ACHN (cell line): ENCODE data around the gene KPNA6.
"Not testable (repeated sequence)": the region's sequence is repeated elsewhere in the genome, so short reads cannot be mapped to it uniquely, and the experiment has no call there.

Experiments used
- DNase-seq: peaks from one replicate; pipeline ENCODE4 v3.0.0-alpha.2; 2015
- in situ Hi-C: cut with HindIII; loops from 2 replicates; pipeline ENCODE4 v1.10.0; 2017; ENCODE audit warnings: low sequenced_read_pairs, low pct_ligation_motif_present, low pct_unique_long_range_greater_than_20kb

Gene KPNA6

GRCh38 chr1:32127409-32128198 lies 19.7 kb downstream of the KPNA6 start:
- in situ Hi-C loops, result no loop called here
- DNase-seq, result no peak

DNA sequence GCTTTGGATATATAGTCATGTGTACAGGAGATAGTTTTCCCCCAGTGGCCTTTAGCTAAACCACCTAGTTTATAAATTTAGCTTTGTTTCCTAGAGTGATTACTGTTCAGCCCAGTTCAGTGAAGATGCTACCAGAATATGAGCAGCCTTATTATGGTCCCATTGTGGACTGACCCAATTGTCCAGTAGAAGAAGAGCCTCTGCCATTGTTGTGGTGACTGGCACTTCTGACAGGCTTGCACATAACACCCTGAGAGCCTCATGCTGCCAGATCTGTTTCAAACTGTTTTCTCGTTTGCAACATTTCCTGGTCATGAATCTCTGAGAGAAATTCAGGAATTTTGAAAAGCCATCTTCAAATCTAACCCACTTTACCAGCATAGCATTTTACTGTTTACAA lies 20.6 kb downstream of the KPNA6 start:
- no peak for DNase-seq
- in situ Hi-C loops, result no loop called here

- no peak for DNase-seq
These were observed 21.1 kb downstream of the KPNA6 start for GRCh38 chr1:32128964-32129363.

DNA sequence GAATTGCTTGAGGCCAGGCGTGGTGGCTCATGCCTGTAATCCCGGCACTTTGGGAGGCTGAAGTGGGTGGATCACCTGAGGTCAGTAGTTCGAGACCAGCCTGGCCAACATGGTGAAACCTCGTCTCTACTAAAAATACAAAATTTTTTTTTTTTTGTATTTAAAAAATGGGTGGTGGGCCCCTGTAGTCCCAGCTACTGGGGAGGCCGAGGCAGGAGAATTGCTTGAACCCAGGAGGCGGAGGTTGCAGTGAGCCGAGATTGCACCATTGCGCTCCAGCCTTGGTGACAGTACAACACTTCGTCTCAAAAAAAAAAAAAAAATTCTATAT lies 26.1 kb downstream of the KPNA6 start:
- in situ Hi-C loops, DNase-seq: not testable (repeated sequence)

More at GRCh38 chr1:32128964-32129363, 21.1 kb downstream of the KPNA6 start:
- in situ Hi-C loops, result no loop called here

DNA sequence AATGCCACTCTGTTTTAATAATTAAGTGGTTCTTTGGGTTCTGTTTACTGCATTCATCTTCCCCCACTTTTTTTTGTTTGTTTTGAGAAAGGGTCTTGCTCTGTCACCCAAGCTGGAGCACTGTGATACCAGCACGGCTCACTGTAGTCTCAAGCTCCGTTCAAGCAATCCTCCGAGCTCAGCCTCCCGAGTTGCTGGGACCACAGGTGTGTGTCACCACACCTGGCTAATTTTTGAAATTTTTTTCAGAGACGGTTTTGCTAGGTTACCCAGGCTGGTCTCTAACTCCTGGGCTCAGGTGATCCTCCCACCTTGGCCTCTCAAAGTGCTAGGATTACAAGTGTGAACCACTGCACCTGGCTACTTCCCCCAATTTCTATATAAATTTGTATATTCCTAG lies 29.3 kb downstream of the KPNA6 start:
- in situ Hi-C loops, result no loop called here

DNA sequence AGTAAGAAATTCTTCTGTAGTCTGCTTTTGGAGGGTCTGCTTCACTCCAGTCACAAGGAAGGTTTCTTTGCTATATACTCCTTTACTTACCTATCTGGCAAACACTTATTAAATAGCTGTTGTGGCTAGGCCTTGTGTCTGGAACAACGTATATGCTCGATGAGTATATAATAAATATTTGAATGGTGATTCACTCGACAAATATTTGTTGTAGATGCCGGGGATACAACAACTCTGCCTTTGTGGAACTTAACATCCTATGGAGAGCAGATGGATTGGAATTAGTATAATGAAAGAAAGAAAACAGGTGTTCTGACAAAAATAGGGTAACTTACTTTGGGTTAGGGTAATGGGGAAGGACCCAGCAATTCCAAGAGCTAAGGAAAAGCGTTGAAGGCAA lies 31.1 kb downstream of the KPNA6 start:
- DNase-seq, result peak; percentile 55
- in situ Hi-C loops, result no loop called here

More for the DNA sequence above, 29.3 kb downstream of the KPNA6 start:
- DNase-seq, result no peak

- DNase-seq, result no peak
- in situ Hi-C loops, result no loop called here
These were observed 34.8 kb downstream of the KPNA6 start for GRCh38 chr1:32142446-32143301.

DNA sequence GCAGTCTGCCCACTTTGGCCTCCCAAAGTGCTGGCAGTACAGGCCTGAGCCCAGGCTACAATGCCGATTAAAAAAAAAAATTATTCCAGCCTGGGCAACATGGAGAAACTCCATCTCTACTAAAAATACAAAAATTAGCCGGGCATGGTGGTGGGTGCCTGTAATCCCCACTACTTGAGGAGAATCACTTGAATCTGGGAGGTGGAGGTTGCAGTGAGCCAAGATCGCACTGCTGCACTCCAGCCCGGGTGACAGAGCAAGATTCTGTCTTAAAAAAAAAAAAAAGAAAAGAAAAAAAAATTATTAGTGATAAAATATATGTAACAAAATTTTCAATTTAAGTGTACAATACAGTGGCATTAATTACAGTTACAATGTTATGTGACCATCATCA lies 35.4 kb downstream of the KPNA6 start:
- DNase-seq, in situ Hi-C loops: not testable (repeated sequence)

- in situ Hi-C loops, result no loop called here
- DNase-seq, result no peak
These were observed 36.2 kb downstream of the KPNA6 start for GRCh38 chr1:32144033-32144432.

GRCh38 chr1:32147799-32148198 lies 39.9 kb downstream of the KPNA6 start:
- DNase-seq, in situ Hi-C loops: not testable (repeated sequence)

DNA sequence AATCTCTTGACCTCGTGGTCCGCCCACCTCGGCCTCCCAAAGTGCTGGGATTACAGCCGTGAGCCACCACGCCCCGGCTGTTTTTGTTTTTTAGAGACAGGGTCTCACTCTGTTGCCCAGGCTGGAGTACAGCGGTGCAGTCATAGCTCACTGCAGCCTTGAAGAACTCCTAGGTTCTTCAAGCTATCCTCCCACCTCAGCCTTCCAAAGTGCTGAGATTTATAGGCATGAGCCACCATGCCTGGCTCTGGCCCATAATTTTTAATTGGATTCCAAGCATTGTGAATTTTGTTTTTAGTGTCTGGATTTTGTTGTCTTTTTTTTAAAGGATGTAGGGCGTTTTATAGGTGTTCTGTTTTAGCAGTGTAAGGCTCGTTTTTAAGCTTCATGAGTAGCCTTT lies 43.0 kb downstream of the KPNA6 start:
- in situ Hi-C loops, result no loop called here
- DNase-seq, result no peak

DNA sequence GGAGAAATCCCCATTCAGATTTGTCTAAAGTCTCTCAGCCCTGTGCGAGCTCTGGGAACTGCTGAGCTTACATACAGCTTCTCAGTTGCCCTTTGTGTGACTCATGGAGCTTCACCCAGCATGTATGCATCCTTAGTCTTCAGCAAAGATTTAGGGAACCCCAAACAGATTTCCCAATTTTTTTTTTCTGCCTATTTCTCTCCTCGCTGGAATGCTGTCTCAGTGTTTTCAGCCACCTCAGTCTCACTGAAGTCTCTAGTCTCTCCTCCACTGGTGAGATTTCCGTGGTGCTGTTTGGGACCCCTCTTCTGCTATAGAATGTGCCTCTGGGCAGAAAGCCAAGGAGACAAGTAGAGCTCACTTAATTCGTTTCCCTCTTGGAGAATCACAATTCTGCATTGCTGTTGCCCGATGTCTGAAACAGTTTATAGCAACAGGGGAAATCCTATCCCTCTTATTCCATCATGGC lies 43.5 kb downstream of the KPNA6 start:
- in situ Hi-C loops, result no loop called here
- no peak for DNase-seq

GRCh38 chr1:32159189-32159588 lies 51.3 kb downstream of the KPNA6 start:
- in situ Hi-C loops, result no loop called here
- DNase-seq, result no peak

GRCh38 chr1:32163405-32163804 lies 55.5 kb downstream of the KPNA6 start:
- in situ Hi-C loops, result no loop called here
- DNase-seq, result no peak

GRCh38 chr1:32165633-32166032 lies 57.8 kb downstream of the KPNA6 start:
- in situ Hi-C loops, DNase-seq: not testable (repeated sequence)

- in situ Hi-C loops, result no loop called here
These were observed 63.1 kb downstream of the KPNA6 start for GRCh38 chr1:32170991-32171390.

DNA sequence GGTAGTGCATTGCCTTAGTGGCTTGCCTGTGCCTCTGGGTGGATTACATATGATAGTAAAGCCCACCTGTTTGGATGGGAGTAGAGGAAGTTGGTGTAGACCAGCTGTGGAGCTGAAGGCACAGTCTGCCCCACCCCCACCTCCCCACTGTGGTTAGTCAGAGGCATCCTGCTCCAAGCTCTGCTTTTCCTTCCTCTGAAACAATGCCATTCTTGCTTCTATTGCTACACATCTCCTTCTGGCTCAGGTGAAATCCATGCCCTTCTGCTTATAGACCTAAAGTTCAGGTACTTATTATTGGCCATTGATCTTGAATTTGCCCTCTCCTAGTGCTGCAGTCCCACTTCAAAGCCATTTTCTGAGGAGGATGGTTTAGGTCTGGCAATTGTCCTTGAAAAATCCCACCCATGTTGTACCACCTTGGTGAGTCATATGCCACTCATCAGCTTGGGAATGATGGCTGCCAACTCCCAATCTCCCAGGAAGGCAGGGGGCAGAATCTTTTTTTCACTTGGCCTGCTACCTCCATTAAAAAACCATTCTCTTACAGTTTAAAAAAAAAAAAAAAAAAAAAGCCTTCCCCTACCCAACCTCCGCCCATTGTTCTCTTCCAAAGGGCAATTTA lies 64.9 kb downstream of the KPNA6 start:
- in situ Hi-C loops, result no loop called here
- no peak for DNase-seq

More at GRCh38 chr1:32170991-32171390, 63.1 kb downstream of the KPNA6 start:
- no peak for DNase-seq

DNA sequence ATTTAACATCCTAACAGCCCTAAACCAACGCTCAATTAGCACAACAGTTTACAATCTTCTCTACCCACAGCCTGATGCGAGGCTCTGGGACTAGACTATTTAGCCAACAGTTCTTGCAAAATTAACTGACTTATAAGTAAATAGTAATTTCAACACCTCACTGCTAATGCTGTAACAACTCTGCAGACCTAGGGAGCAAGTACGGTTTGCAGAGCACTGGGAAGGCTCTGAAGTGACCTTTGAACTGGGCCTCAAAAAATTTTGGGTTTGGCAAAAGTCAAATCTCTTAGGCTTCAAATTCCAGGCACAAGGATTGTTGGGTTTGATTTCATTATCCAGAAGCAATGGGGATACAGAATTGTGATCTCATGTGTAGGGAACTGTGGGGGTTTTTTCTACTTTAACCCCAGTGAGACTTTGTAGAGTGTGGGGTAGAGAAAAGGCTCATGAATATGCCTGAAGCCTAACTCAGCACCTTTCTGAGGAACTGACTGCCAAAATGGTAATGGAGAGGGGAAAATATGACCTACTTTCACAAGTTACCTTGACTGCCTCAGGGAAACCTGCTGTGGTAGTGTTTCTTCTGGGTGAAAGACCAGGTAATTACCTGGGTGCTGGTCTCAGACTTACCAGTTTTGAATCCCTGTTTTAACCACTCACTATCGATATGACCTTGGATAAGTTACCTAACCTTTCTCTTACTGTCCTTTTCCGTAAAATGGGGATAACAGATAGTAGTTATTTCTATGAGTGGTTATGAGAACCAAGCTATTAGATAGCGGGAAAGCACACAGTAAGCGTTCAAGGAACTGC lies 70.7 kb downstream of the KPNA6 start:
- DNase-seq, result no peak
- in situ Hi-C loops, result no loop called here

DNA sequence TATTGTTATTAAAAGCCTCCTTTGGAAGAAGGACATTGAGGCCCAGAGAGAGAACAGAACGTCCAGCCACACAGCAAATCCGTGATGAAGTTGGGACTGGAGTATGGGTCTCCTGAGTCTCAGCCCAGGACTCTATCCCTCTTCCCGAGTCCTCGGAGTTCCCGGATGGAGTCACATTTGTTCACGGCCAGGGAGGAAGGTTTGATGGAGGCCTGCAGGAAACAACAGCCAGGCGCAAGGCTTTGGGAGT lies 71.3 kb downstream of the KPNA6 start:
- in situ Hi-C loops, result no loop called here
- DNase-seq, result no peak
